HepG2 (cell line): ENCODE measurements around the gene ATM. TPM values are rescaled to one million over a fixed set of nuclear protein-coding genes. Genes with fewer than 3 reads are reported as not detected.

Experiments
- ATAC-seq: fragments of 200-7000 bp; cut with Tn5 transposase; 3 replicates; pipeline ENCODE4 v1.9.1; 2020; ENCODE audit warnings: mild to moderate bottlenecking, moderate library complexity
- BruUV-seq: library from RNA; stranded (reverse); fragments of 400-500 nt; replicated peaks from 2 replicates; lab custom pipeline; 2021; lab: Mats Ljungman, UMichigan
- CTCF ChIA-PET: fragments of 300-600 bp; formaldehyde crosslinking; extraction: SDS; loops from one replicate; lab custom pipeline; 2021; ENCODE audit warnings: low total read pairs, inconsistent platforms, low intra/inter-chr PET ratio; lab: Yijun Ruan, JAX
- POLR2A ChIA-PET: fragments of 350-600 bp; sonication (Branson Sonifier 250); formaldehyde crosslinking; loops from one replicate; lab custom pipeline; 2020; ENCODE audit warnings: antibody characterized with exemption, inconsistent platforms; lab: Yijun Ruan, JAX
- DNase-seq: peaks from one replicate; pipeline ENCODE4 v3.0.0-alpha.2; 2015; ENCODE audit warnings: low spot score
- FAIRE-seq: peaks from 3 replicates; lab custom pipeline; 2011; peaks lifted over from hg19 to GRCh38; lab: Jason Lieb, UNC
- H2AFZ ChIP-seq: one replicate; pipeline ENCODE4 v1.6.1; 2011; ENCODE audit warnings: low read length, inconsistent platforms
- H3K27ac ChIP-seq: fragments of 300-600 bp; 3 replicates; pipeline ENCODE4 v1.8.0; 2011; ENCODE audit warnings: mixed run types, mild to moderate bottlenecking, mixed read lengths, low read length, inconsistent platforms; ENCODE audit not compliant: insufficient read depth; ENCODE audit errors: extremely low read length
- H3K27me3 ChIP-seq, 2 experiments: fragments of 200-600 bp in 1 of 2; 2 replicates in 1 of 2; 3 replicates in 1 of 2; pipeline versions ENCODE4 v1.6.0 to v1.8.0; 2011; ENCODE audit warnings: low read length in 2 of 2, mild to moderate bottlenecking in 2 of 2, moderate library complexity in 2 of 2, inconsistent platforms in 1 of 2; ENCODE audit not compliant: insufficient read depth in 2 of 2, control insufficient read depth in 1 of 2
- H3K36me3 ChIP-seq, 2 experiments: fragments of 200-600 bp in 1 of 2; replicated peaks in 1 of 2; 2 replicates in 1 of 2; 3 replicates in 1 of 2; pipeline versions ENCODE4 v1.5.1 to v1.8.0; 2011; ENCODE audit warnings: low read length in 2 of 2, inconsistent platforms in 1 of 2; ENCODE audit not compliant: insufficient read depth in 2 of 2, control insufficient read depth in 1 of 2
- H3K4me1 ChIP-seq: 2 replicates; pipeline ENCODE4 v1.5.1; 2012; ENCODE audit warnings: low read length, inconsistent platforms; ENCODE audit not compliant: insufficient read depth
- H3K4me2 ChIP-seq: 2 replicates; pipeline ENCODE4 v1.6.0; 2011; ENCODE audit warnings: low read depth, low read length, inconsistent platforms
- H3K4me3 ChIP-seq, 3 experiments: fragments of 200-600 bp in 1 of 3; sonication (generic), shearing (Covaris generic) in 1 of 3; replicated peaks in 1 of 3; 2 replicates each; pipeline ENCODE4 v1.5.1; 2011 to 2016; ENCODE audit warnings: low read length in 3 of 3, inconsistent platforms in 2 of 3, low read depth in 2 of 3, mild to moderate bottlenecking in 2 of 3, control low read depth in 1 of 3, mixed read lengths in 1 of 3; ENCODE audit not compliant: insufficient read depth in 1 of 3
- H3K79me2 ChIP-seq: one replicate; pipeline ENCODE4 v1.6.1; 2011; ENCODE audit warnings: low read length, inconsistent platforms; ENCODE audit not compliant: insufficient read depth
- H3K9ac ChIP-seq: 2 replicates; pipeline ENCODE4 v1.6.0; 2011; ENCODE audit warnings: mild to moderate bottlenecking, low read depth, low read length, inconsistent platforms; ENCODE audit not compliant: insufficient read depth
- H3K9me3 ChIP-seq: 2 replicates; pipeline ENCODE4 v1.5.1; 2012; ENCODE audit warnings: mild to moderate bottlenecking, low read length
- H4K20me1 ChIP-seq: 2 replicates; pipeline ENCODE4 v1.6.0; 2011; ENCODE audit warnings: inconsistent platforms, mild to moderate bottlenecking, low read length, moderate library complexity; ENCODE audit not compliant: insufficient read depth
- EP300 ChIP-seq, 3 experiments: sonication (generic) in 1 of 3; formaldehyde crosslinking in 1 of 3; IDR thresholded peaks; 2 replicates each; pipeline versions ENCODE4 v1.5.1 to v1.6.1; 2011 to 2020; ENCODE audit warnings: low read depth in 2 of 3, low read length in 2 of 3, borderline replicate concordance in 1 of 3, improper control_type of control experiment in 1 of 3, mild to moderate bottlenecking in 1 of 3, missing genetic modification reagents in 1 of 3, moderate library complexity in 1 of 3
- JUND ChIP-seq: sonication (generic); formaldehyde crosslinking; IDR thresholded peaks from 2 replicates; pipeline ENCODE4 v1.8.0; 2022; ENCODE audit warnings: mild to moderate bottlenecking, missing genetic modification reagents
- KLF15 ChIP-seq: sonication (generic); formaldehyde crosslinking; IDR thresholded peaks from 2 replicates; pipeline ENCODE4 v1.8.1; 2023; ENCODE audit warnings: borderline replicate concordance, mild to moderate bottlenecking, inconsistent platforms, missing genetic modification reagents, mixed read lengths
- LCORL ChIP-seq, 2 experiments: fragments of 450-650 bp in 1 of 2; sonication (generic) in 1 of 2; formaldehyde crosslinking in 1 of 2; IDR thresholded peaks; 2 replicates each; pipeline versions ENCODE4 v1.5.0 to v1.6.1; 2017 to 2020; ENCODE audit warnings: antibody characterized with exemption in 1 of 2, missing genetic modification reagents in 1 of 2
- PRMT3 ChIP-seq: sonication (generic); formaldehyde crosslinking; IDR thresholded peaks from 2 replicates; pipeline ENCODE4 v1.8.1; 2022; ENCODE audit warnings: low read depth, mild to moderate bottlenecking, moderate library complexity, missing genetic modification reagents, borderline replicate concordance
- RAD21 ChIP-seq: fragments of 450-650 bp; formaldehyde crosslinking; IDR thresholded peaks from 2 replicates; pipeline ENCODE4 v1.5.0; 2020; ENCODE audit warnings: mild to moderate bottlenecking
- REXO4 ChIP-seq: sonication (generic); formaldehyde crosslinking; IDR thresholded peaks from 2 replicates; pipeline ENCODE4 v1.8.0; 2022; ENCODE audit warnings: missing genetic modification reagents, mild to moderate bottlenecking, borderline replicate concordance
- RXRB ChIP-seq: IDR thresholded peaks from 2 replicates; pipeline ENCODE4 v1.6.1; 2016; ENCODE audit warnings: borderline replicate concordance, missing genetic modification reagents, missing compliant biosample characterization
- SAP130 ChIP-seq: IDR thresholded peaks from 2 replicates; pipeline ENCODE4 v1.6.1; 2016; ENCODE audit warnings: low read depth
- SP2 ChIP-seq: sonication (generic); formaldehyde crosslinking; IDR thresholded peaks from 2 replicates; pipeline ENCODE4 v1.5.1; 2020; ENCODE audit warnings: mild to moderate bottlenecking, missing genetic modification reagents
- TBL1XR1 ChIP-seq: fragments of 150-350 bp; IDR thresholded peaks from 2 replicates; pipeline ENCODE4 v1.6.1; 2014; ENCODE audit warnings: borderline replicate concordance, low read length; ENCODE audit not compliant: partially characterized antibody
- ZNF20 ChIP-seq: sonication (generic); formaldehyde crosslinking; IDR thresholded peaks from 2 replicates; pipeline ENCODE4 v1.4.0; 2020; ENCODE audit warnings: mild to moderate bottlenecking, moderate library complexity, missing genetic modification reagents
- ZNF251 ChIP-seq: sonication (generic); formaldehyde crosslinking; IDR thresholded peaks from 2 replicates; pipeline ENCODE4 v1.9.0; 2021; ENCODE audit warnings: mild to moderate bottlenecking, missing genetic modification reagents
- ZNF263 ChIP-seq: sonication (generic); formaldehyde crosslinking; IDR thresholded peaks from 2 replicates; pipeline ENCODE4 v1.4.0; 2020; ENCODE audit warnings: missing genetic modification reagents
- ZNF816 ChIP-seq: sonication (generic); formaldehyde crosslinking; IDR thresholded peaks from 2 replicates; pipeline ENCODE4 v1.8.0; 2022; ENCODE audit warnings: missing genetic modification reagents, mild to moderate bottlenecking, borderline replicate concordance
- WGBS: methylation state at CpG from one replicate; pipeline ENCODE4 v1.1.6; 2017; ENCODE audit warnings: low lambda C conversion rate; 5-methylcytosine and 5-hydroxymethylcytosine counted together
- in situ Hi-C: cut with HindIII; loops from 2 replicates; pipeline ENCODE4 v1.10.0; 2017; ENCODE audit warnings: low pct_unique_long_range_greater_than_20kb; ENCODE audit not compliant: extremely low pct_ligation_motif_present
- intact Hi-C: fragments of 100-400 bp; cut with micrococcal nuclease; formaldehyde crosslinking; loops from one replicate; pipeline ENCODE4 v1.10.0; 2022; ENCODE audit not compliant: unreplicated experiment
- polyA plus RNA-seq, 8 experiments: library from polyadenylated mRNA; depleted of rRNA in 3 of 8; stranded (reverse) in 7 of 8; unstranded in 1 of 8; fragments of >200 nt; fragmentation: Illumina TruSeq in 4 of 8; extraction: Trizol in 4 of 8; gene quantifications; 2 replicates each; pipeline versions ENCODE4 v1.2.1 to v1.2.3, GENCODE V29; 2011 to 2016; ENCODE audit warnings: low read depth in 4 of 8, missing spikeins in 1 of 8, mixed read lengths in 1 of 8; ENCODE audit not compliant: insufficient read depth in 1 of 8
- total RNA-seq, 5 experiments: library from RNA; depleted of rRNA; stranded (reverse); fragments of >200 nt; fragmentation: Illumina TruSeq; extraction: Trizol; gene quantifications; 2 replicates each; pipeline ENCODE4 v1.2.3, GENCODE V29; 2016; ENCODE audit warnings: low read depth in 1 of 5
- TF ChIP-seq, protein P1 (sequence below): IDR thresholded peaks from 2 replicates; pipeline ENCODE4 v1.6.1; 2016; ENCODE audit warnings: mild to moderate bottlenecking
- TF ChIP-seq, protein P2 (sequence below): sonication (generic); formaldehyde crosslinking; IDR thresholded peaks from 2 replicates; pipeline ENCODE4 v1.9.0; 2022; ENCODE audit warnings: missing genetic modification reagents, mild to moderate bottlenecking, borderline replicate concordance
- TF ChIP-seq, protein P3 (sequence below), 2 experiments: fragments of 450-650 bp in 1 of 2; sonication (generic) in 1 of 2; formaldehyde crosslinking; IDR thresholded peaks; 2 replicates each; pipeline versions ENCODE4 v1.5.0 to v1.8.0; 2020 to 2022; ENCODE audit warnings: mild to moderate bottlenecking in 1 of 2, missing genetic modification reagents in 1 of 2
- TF ChIP-seq, protein P4 (sequence below): sonication (generic); formaldehyde crosslinking; conservative IDR thresholded peaks from 2 replicates; pipeline ENCODE4 v1.4.0; 2020; ENCODE audit warnings: missing genetic modification reagents

ATM gene
- total and polyA plus RNA-seq, 2 of the 13 experiments (the other 11 are each of a cell fraction or from before 2014, with no cell fraction given), result 40.0 to 71.6 TPM

DNA sequence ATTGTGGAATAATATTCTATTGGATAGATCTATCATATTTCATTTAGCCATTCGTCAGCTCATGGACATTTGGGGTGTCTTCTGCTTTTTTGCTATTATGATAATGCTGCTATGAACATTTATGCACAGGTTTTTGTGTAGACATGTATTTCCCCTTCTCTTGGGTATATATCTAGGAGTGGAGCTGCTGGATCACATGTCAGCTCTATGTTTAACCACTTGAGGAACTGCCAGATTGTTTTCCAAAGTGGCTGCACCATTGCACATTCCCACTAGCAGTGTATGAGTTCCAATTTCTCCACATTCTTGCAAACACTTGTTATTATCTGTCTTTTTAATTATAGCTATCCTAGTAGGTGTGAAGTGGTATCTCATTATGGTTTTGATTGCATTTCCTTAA is 169.5 kb downstream of the ATM start:
- no TSS peak for BruUV-seq
- no peaks in the 10 kb centered on the region for H3K79me2 ChIP-seq
- H3K36me3 ChIP-seq, result no peaks in the 10 kb centered on the region
- no peak overlapping the region for H3K4me2 ChIP-seq
- no peaks in the 10 kb centered on the region for H3K4me1 ChIP-seq
- in situ Hi-C loops, result no loop called here
- ChIA-PET CTCF (no interaction called here), POLR2A (no interaction called here)
- FAIRE-seq, result no peak
- intact Hi-C loops, result no loop called here
- no peak overlapping the region for H2AFZ ChIP-seq
- TF ChIP-seq REXO4 (CRISPR knock-in tag) (no peak), SP2 (CRISPR knock-in tag) (no peak), ZNF816 (no peak), PRMT3 (CRISPR knock-in tag) (no peak), ZNF20 (no peak), TBL1XR1 (no peak), ZNF251 (CRISPR knock-in tag) (no peak), JUND (CRISPR knock-in tag) (no peak), ZNF263 (CRISPR knock-in tag) (no peak), RXRB (CRISPR knock-in tag) (no peak), RAD21 (CRISPR knock-in tag) (no peak), SAP130 (CRISPR knock-in tag) (no peak), LCORL (IDR thresholded peaks at IDR 0.05) (no peak), LCORL (CRISPR knock-in tag; IDR thresholded peaks at IDR 0.05) (no peak), KLF15 (CRISPR knock-in tag) (no peak), EP300 (IDR thresholded peaks at IDR 0.05; ENCODE audit: low read depth in 2 of 2, low read length in 2 of 2) (no peak), EP300 (CRISPR knock-in tag; IDR thresholded peaks at IDR 0.05; ENCODE audit: borderline replicate concordance) (no peak)
- TF ChIP-seq, protein P1, sequence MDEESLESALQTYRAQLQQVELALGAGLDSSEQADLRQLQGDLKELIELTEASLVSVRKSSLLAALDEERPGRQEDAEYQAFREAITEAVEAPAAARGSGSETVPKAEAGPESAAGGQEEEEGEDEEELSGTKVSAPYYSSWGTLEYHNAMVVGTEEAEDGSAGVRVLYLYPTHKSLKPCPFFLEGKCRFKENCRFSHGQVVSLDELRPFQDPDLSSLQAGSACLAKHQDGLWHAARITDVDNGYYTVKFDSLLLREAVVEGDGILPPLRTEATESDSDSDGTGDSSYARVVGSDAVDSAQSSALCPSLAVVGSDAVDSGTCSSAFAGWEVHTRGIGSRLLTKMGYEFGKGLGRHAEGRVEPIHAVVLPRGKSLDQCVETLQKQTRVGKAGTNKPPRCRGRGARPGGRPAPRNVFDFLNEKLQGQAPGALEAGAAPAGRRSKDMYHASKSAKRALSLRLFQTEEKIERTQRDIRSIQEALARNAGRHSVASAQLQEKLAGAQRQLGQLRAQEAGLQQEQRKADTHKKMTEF (CRISPR knock-in tag), result no peak
- TF ChIP-seq, protein P2, sequence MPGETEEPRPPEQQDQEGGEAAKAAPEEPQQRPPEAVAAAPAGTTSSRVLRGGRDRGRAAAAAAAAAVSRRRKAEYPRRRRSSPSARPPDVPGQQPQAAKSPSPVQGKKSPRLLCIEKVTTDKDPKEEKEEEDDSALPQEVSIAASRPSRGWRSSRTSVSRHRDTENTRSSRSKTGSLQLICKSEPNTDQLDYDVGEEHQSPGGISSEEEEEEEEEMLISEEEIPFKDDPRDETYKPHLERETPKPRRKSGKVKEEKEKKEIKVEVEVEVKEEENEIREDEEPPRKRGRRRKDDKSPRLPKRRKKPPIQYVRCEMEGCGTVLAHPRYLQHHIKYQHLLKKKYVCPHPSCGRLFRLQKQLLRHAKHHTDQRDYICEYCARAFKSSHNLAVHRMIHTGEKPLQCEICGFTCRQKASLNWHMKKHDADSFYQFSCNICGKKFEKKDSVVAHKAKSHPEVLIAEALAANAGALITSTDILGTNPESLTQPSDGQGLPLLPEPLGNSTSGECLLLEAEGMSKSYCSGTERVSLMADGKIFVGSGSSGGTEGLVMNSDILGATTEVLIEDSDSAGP (CRISPR knock-in tag), result no peak
- TF ChIP-seq, protein P3, sequence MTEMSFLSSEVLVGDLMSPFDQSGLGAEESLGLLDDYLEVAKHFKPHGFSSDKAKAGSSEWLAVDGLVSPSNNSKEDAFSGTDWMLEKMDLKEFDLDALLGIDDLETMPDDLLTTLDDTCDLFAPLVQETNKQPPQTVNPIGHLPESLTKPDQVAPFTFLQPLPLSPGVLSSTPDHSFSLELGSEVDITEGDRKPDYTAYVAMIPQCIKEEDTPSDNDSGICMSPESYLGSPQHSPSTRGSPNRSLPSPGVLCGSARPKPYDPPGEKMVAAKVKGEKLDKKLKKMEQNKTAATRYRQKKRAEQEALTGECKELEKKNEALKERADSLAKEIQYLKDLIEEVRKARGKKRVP (CRISPR knock-in tag; IDR thresholded peaks at IDR 0.05), result no peak
- TF ChIP-seq, protein P4, sequence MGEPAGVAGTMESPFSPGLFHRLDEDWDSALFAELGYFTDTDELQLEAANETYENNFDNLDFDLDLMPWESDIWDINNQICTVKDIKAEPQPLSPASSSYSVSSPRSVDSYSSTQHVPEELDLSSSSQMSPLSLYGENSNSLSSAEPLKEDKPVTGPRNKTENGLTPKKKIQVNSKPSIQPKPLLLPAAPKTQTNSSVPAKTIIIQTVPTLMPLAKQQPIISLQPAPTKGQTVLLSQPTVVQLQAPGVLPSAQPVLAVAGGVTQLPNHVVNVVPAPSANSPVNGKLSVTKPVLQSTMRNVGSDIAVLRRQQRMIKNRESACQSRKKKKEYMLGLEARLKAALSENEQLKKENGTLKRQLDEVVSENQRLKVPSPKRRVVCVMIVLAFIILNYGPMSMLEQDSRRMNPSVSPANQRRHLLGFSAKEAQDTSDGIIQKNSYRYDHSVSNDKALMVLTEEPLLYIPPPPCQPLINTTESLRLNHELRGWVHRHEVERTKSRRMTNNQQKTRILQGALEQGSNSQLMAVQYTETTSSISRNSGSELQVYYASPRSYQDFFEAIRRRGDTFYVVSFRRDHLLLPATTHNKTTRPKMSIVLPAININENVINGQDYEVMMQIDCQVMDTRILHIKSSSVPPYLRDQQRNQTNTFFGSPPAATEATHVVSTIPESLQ (CRISPR knock-in tag), result no peak
- H3K9me3 ChIP-seq, result no peaks in the 10 kb centered on the region
- ATAC-seq, result no peak
- no peaks in the 10 kb centered on the region for H4K20me1 ChIP-seq
- no peaks in the 10 kb centered on the region for H3K27me3 ChIP-seq
- 56% methylated on average over 1 of the region's 1 CpG for WGBS
- H3K4me3 ChIP-seq, result no peak overlapping the region
- no peak for DNase-seq
- H3K9ac ChIP-seq, result no peak overlapping the region
- no peak overlapping the region for H3K27ac ChIP-seq
